Measurements from ENCODE around the gene HSF2.
"Not testable (repeated sequence)": the region's sequence is repeated elsewhere in the genome, so short reads cannot be mapped to it uniquely, and the experiment has no call there.

Gene HSF2

GRCh38 chr6:122452509-122452908 lies 53.1 kb downstream of the HSF2 start:
- TF ChIP-seq ZNF274 (IDR thresholded peaks at IDR 0.05; ENCODE audit: low read depth, low read length) = no peak
- no peak overlapping the region for H3K4me3 ChIP-seq (ENCODE audit: low read length)

- TF ChIP-seq ZNF274 (IDR thresholded peaks at IDR 0.05; ENCODE audit: low read depth, low read length) = no peak
These were observed 55.2 kb downstream of the HSF2 start for GRCh38 chr6:122454673-122455072.

GRCh38 chr6:122455116-122455515 lies 55.7 kb downstream of the HSF2 start:
- H3K4me3 ChIP-seq (ENCODE audit: low read length) = not testable (repeated sequence)

More at GRCh38 chr6:122454673-122455072, 55.2 kb downstream of the HSF2 start:
- no peak overlapping the region for H3K4me3 ChIP-seq (ENCODE audit: low read length)

GRCh38 chr6:122458087-122458486 lies 58.6 kb downstream of the HSF2 start:
- TF ChIP-seq ZNF274 (IDR thresholded peaks at IDR 0.05; ENCODE audit: low read depth, low read length) = no peak

GRCh38 chr6:122459240-122459639 lies 59.8 kb downstream of the HSF2 start:
- no peak for TF ChIP-seq ZNF274 (IDR thresholded peaks at IDR 0.05; ENCODE audit: low read depth, low read length)
- H3K4me3 ChIP-seq (ENCODE audit: low read length) = no peak overlapping the region

More at GRCh38 chr6:122458087-122458486, 58.6 kb downstream of the HSF2 start:
- H3K4me3 ChIP-seq (ENCODE audit: low read length) = no peak overlapping the region

GRCh38 chr6:122459865-122460416 lies 60.5 kb downstream of the HSF2 start:
- not testable (repeated sequence) for H3K4me3 ChIP-seq (ENCODE audit: low read length)

GRCh38 chr6:122461885-122462284 lies 62.4 kb downstream of the HSF2 start:
- TF ChIP-seq ZNF274 (IDR thresholded peaks at IDR 0.05; ENCODE audit: low read depth, low read length) = no peak
- no peak overlapping the region for H3K4me3 ChIP-seq (ENCODE audit: low read length)

GRCh38 chr6:122471107-122472021 lies 71.9 kb downstream of the HSF2 start, which contains the start of gene SERINC1:
SERINC1 (minus strand) TSS chr6:122471807; CDS start chr6:122471737, 70 bp downstream.
- peak within 1 kb of the TSS; percentile 90 for H3K4me3 ChIP-seq (ENCODE audit: low read length)
- TF ChIP-seq ZNF274 (IDR thresholded peaks at IDR 0.05; ENCODE audit: low read depth, low read length) = no peak

- no peak for TF ChIP-seq ZNF274 (IDR thresholded peaks at IDR 0.05; ENCODE audit: low read depth, low read length)
These were observed 72.5 kb downstream of the HSF2 start for GRCh38 chr6:122472022-122472340.

GRCh38 chr6:122476131-122476530 lies 76.7 kb downstream of the HSF2 start:
- H3K4me3 ChIP-seq (ENCODE audit: low read length) = no peak overlapping the region
- no peak for TF ChIP-seq ZNF274 (IDR thresholded peaks at IDR 0.05; ENCODE audit: low read depth, low read length)

More at GRCh38 chr6:122472022-122472340, 72.5 kb downstream of the HSF2 start:
- peak overlapping the region; percentile 90 for H3K4me3 ChIP-seq (ENCODE audit: low read length)

- H3K4me3 ChIP-seq (ENCODE audit: low read length) = no peak overlapping the region
- no peak for TF ChIP-seq ZNF274 (IDR thresholded peaks at IDR 0.05; ENCODE audit: low read depth, low read length)
These were observed 83.3 kb downstream of the HSF2 start for GRCh38 chr6:122482750-122483080.
